Activated T-cell treated with anti-CD3 and anti-CD28 coated beads for 4 hours (primary cell): ENCODE measurements around the gene GPC6.

Experiments
- DNase-seq: peaks from one replicate; pipeline ENCODE4 v3.0.0-alpha.2; 2020

GPC6 gene

GRCh38 chr13:94234738-94235137 is 1008.1 kb downstream of the GPC6 start:
- DNase-seq: no peak

DNA sequence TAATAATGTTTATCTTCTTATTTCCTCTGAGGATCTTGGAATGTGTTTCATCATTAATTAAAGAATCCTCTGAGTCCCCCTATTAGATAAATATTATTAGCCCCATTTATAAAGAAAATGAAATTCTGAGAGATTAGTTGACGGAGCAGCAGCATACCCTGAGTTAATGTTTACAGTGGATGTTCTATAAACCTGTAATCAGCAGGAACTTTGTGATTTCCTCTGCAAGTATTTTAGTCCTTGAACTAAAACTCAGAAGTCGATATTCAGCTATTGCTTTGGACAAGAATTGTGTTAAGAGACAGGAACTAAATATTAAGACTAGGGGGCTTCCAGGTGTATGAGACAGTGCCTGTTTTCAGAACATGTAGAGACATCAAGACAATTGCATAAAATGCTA is 1009.5 kb downstream of the GPC6 start:
- no peak for DNase-seq

- no peak for DNase-seq
Measured at GRCh38 chr13:94236872-94237271, 1010.3 kb downstream of the GPC6 start.

- peak; percentile 3 for DNase-seq
Measured at GRCh38 chr13:94239135-94239534, 1012.5 kb downstream of the GPC6 start.

DNA sequence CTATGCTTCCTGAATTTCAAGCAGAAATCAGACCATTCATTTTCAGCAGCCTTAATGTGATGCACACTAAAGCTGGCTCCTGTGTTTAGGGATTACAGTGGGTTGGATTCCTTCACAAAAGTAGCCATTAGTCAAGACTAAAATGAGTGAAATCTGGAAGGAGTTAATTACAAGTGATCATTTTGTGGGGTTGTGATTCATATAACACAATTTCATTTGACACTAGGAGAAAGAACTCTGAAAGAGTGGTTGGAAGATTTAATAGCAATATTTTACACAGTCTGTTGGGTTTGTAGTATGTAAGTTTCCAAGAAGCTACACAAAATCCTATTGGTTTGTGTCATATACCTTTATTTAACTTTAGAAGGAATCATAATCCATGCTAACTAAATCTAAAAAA is 1015.9 kb downstream of the GPC6 start:
- DNase-seq: no peak

DNA sequence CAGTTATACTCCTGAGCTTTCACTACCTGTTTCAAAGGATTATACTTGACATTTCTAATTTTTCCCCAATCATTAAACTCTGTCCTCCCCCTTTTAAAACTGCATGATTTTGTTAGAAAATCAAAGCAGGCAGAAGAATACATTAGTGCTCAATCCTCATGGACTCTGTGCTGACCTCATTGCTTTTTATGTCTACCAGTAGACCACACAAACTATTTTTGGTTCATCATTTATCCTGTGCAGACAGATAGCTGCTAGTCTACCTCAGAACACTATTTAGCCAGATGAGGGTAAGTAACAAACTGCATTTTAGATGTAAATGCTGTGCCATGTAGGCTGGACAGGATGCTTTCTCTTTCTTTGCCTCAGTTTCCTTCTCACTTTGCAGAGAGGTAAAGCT is 1016.9 kb downstream of the GPC6 start:
- DNase-seq: no peak

DNA sequence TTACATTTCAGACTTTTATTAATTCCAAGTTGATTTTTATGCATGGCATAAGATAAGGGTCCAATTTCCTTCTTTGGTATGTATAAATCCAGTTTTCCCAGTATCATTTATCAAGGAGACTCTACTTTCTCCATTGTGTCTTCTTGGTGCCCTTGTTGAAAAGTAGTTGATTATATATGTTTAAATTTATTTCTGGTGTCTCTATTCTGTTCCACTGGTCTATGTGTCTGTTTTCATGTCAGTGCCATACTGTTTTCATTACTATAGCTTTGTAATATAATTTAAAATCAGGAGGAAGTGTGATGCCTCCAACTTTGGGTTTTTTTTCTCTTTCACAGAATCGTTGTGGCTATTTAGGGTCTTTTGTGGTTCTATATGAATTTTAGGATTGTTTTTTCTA is 1019.9 kb downstream of the GPC6 start:
- DNase-seq: no peak

GRCh38 chr13:94247890-94248289 is 1021.3 kb downstream of the GPC6 start:
- no peak for DNase-seq

GRCh38 chr13:94248454-94249228 is 1022.0 kb downstream of the GPC6 start:
- no peak for DNase-seq

DNA sequence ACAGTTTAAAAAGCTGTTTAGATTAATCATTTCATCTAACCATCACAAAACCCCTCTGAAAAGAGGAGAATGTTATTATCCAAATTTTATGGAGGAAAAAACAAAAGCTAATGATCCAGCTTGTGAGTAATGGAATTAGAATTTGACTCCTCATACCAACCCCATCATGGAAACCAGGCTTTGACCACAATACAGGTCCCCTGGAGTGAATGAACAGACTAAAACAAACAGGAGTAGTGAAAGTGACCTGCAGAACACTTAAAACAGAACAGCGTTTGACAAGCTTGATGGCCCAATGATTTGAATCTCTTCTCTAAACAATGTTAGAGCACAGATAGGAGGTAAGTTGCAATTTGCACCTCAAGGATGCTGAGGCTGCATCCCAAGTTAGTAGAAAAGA is 1022.9 kb downstream of the GPC6 start:
- DNase-seq: no peak

GRCh38 chr13:94251831-94252608 is 1025.4 kb downstream of the GPC6 start:
- DNase-seq: no peak

DNA sequence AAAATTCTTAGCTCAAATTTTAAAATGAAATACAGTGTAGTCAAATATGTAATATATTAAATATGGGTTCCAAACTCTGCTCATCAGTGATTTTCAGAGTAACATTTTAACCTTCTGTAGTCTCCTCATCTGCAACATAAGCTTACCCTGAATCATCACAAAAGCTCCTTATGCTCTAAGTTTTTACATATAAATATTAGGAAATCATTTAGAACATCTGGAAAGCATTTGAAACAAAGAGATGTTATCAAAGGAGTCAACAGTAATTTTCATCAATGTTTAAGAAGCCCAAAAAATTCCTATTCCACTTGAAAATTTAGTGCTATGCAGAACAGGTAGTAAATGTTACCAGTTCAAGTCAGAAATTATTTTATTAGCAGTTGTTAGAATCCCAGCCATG is 1028.1 kb downstream of the GPC6 start:
- no peak for DNase-seq

- no peak for DNase-seq
Measured at GRCh38 chr13:94256721-94257120, 1030.1 kb downstream of the GPC6 start.

GRCh38 chr13:94259984-94260383 is 1033.4 kb downstream of the GPC6 start:
- DNase-seq: no peak

- no peak for DNase-seq
Measured at GRCh38 chr13:94261163-94261562, 1034.6 kb downstream of the GPC6 start.

GRCh38 chr13:94263038-94263437 is 1036.4 kb downstream of the GPC6 start:
- DNase-seq: no peak

DNA sequence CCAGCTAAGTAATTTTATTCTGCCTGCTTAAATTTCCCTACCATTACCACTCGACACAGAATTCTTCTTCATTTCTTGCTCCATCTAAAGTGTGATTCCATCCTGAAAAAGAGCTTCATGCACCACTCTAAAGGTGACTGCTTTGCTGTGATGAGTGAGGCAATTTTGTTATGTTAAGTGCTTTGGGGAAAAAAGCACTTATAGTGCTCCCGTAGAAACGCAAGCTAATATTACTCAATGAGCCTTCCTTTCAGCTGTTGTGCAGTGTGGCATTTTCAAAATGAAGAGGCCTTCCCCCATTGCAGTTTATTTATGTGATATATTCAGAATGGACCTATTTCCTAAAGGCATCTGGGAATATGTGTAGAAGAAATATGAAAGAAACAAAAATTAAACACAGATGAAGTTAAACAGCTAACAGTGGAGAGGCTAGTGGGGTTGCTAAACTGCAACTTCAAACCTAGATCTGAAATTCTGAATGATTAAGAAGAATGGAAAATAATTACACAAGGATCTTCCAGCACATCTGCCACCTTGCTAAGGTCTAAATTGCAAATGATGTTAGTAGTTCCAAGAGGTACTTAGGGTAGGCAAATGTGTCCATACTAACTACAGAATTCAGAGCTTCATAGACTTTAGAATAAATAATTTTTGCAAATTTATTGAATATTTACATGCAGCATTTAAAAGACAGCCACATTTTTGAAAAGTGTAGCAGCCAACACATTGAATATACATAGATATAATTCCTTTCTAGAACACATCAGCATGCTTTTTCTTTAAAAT is 1041.2 kb downstream of the GPC6 start:
- DNase-seq: no peak

- no peak for DNase-seq
Measured at GRCh38 chr13:94268661-94269060, 1042.1 kb downstream of the GPC6 start.

DNA sequence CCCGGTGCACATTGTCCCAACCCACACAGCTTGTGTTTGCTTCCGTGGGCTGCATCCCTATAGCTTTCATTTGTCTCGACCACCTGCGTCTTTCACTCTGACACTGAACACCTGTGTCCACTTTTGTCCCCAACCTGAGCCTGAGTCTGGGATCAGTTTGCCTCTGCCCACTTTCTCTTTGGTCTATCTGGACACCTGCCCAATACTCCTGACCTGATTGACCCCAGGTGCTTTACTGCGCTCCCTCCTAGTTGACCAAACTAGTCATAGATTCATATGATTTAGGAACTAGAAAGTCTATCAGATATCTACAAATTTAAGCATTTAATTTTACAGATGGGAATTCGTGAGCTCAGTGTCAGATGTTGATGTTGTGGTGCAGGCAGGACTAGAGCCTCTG is 1043.0 kb downstream of the GPC6 start:
- DNase-seq: no peak

- DNase-seq: no peak
Measured at GRCh38 chr13:94270556-94270955, 1043.9 kb downstream of the GPC6 start.

DNA sequence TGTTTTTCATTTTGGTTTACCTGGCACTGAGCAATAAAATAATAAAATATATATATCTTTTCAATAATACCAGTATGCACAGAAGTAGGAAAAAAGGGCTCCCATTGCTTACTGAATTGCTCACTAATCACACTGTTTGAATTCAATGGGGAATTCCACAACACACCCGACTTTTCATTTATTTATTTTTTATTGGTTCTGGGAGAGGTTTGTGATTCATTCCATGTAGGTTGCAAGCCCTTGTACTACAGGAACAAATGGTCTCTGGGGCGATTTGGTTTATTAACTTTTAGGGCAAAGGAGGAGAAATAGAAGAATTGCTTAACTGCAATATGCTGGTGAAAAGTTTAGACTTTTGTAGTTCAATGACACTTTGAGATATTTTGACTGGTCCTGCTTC is 1045.4 kb downstream of the GPC6 start:
- DNase-seq: no peak

DNA sequence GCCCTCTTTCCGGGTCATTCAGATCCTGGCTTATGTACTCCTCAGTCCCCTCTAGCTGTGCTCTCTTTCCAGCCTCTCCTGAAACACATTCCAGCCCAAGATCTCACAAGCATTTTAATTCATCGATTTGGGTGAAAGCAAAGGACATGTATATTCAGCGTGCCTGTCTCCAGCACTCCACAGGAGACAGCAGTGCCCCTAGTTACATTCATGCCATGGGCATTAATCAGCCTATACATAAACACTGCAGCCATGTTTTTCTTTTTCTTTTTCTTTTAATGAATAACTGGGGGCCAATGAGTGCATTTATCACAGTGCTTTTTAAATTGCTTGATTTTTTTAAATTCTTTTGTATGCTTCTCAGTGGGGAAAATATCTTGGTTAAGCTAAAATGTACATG is 1053.7 kb downstream of the GPC6 start:
- DNase-seq: no peak

DNA sequence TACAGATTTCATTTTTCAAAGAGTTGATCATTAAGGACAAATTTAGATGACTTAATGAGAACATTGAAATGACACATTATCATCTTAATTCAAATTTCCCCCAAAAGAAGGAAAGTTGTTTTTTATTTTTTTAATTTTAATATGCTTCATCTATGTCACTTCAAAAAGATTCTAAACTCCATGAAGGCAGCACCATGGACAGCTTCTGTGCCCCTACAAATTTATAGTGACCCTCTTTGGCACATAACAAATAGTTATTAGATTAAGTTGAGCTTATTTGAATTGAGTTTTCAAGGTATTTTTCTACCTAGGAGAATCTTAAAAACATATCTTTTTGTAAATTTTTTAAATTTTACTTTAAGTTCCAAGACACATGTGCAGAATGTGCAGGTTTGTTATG is 1054.2 kb downstream of the GPC6 start:
- no peak for DNase-seq

DNA sequence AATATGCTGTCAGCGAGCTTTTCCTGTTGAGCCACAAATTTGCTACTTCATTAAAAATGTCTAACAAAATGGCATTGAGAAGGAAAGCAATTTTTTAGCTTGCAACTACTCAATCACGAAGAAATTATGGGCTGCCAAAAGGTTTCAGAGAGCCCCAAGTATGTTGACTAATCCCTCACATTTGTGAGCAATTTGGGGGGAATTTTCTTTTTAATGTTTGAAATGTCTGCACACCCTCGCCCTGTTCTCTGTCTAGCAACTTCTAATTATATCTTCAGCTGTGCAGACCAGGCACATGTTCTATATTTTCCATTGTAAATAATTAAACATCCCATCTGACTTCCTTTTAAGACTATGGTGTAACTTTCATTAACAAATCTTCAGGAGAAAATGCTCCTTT is 1060.0 kb downstream of the GPC6 start:
- no peak for DNase-seq
